ENCODE measurements around the gene TLCD2.
"Not testable (repeated sequence)": the region's sequence is repeated elsewhere in the genome, so short reads cannot be mapped to it uniquely, and the experiment has no call there.

TLCD2 gene

DNA sequence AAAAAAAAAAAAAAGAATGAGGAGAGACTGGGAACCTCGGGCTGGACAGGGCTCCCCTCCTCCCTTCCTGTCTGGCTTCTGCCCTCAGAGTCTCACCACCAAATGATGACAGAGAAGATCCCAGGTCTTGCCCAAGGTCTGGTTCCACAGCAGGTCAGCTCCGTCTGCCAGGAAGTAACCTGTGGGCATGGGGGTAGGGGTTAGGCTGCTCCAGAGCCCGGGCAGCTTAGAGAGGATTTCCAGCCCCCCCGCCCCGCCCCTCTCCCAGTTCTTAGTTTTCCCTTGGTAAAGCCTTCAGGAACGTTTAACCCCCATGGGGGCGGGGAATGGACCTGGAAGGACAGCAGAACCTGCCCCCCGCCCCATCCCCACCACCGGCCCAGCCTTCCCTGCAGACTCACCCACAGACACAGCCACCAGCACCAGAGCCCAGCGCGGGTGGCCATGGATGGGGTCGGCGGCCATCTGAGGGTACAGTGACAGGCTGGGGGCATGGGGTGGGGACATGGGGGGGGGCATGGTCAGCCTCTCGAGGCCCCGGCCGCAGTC is 700 bp downstream of the TLCD2 start:
- H4K20me1 ChIP-seq (ENCODE audit: insufficient read depth, low read length) = no peaks in the 10 kb centered on the region
- peaks cover 17% of the 10 kb centered on the region for H3K27me3 ChIP-seq (replicated peaks; ENCODE audit: insufficient read depth, low read length)
- H3K4me1 ChIP-seq (ENCODE audit: low read length) = no peaks in the 10 kb centered on the region
- no peaks in the 10 kb centered on the region for H3K36me3 ChIP-seq (replicated peaks; ENCODE audit: insufficient read depth, low read length)
- H3K9me2 ChIP-seq (replicated peaks; ENCODE audit: insufficient read depth, low read length) = no peaks in the 10 kb centered on the region
- DNase-seq = no peak
- no peaks in the 10 kb centered on the region for H3K79me2 ChIP-seq (ENCODE audit: low read length)
- no peak overlapping the region for H3K27ac ChIP-seq (ENCODE audit: low read length)
- no peak for TF ChIP-seq EZH2 (optimal IDR thresholded peaks at IDR 0.05; ENCODE audit: low read depth, low read length)
- TF ChIP-seq EZH2phosphoT487 (IDR thresholded peaks at IDR 0.05; ENCODE audit: low read length) = no peak
- TF ChIP-seq, protein P1, sequence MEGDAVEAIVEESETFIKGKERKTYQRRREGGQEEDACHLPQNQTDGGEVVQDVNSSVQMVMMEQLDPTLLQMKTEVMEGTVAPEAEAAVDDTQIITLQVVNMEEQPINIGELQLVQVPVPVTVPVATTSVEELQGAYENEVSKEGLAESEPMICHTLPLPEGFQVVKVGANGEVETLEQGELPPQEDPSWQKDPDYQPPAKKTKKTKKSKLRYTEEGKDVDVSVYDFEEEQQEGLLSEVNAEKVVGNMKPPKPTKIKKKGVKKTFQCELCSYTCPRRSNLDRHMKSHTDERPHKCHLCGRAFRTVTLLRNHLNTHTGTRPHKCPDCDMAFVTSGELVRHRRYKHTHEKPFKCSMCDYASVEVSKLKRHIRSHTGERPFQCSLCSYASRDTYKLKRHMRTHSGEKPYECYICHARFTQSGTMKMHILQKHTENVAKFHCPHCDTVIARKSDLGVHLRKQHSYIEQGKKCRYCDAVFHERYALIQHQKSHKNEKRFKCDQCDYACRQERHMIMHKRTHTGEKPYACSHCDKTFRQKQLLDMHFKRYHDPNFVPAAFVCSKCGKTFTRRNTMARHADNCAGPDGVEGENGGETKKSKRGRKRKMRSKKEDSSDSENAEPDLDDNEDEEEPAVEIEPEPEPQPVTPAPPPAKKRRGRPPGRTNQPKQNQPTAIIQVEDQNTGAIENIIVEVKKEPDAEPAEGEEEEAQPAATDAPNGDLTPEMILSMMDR (IDR thresholded peaks at IDR 0.05; ENCODE audit: low read length) = no peak
- H2AFZ ChIP-seq (ENCODE audit: low read length) = no peak overlapping the region
- no peak overlapping the region for H3K4me3 ChIP-seq (ENCODE audit: low read length)
- no peak overlapping the region for H3K4me2 ChIP-seq (ENCODE audit: low read depth, low read length)
- no peaks in the 10 kb centered on the region for H3F3A ChIP-seq (ENCODE audit: insufficient read depth, low read length)
- no peaks in the 10 kb centered on the region for H3K9me3 ChIP-seq (replicated peaks; ENCODE audit: insufficient read depth, low read length)
- H3K9ac ChIP-seq (ENCODE audit: low read length) = no peak overlapping the region

- not testable (repeated sequence) for H3K9me2 ChIP-seq (replicated peaks; ENCODE audit: insufficient read depth, low read length); DNase-seq; H3K9ac ChIP-seq (ENCODE audit: low read length); H4K20me1 ChIP-seq (ENCODE audit: insufficient read depth, low read length); H2AFZ ChIP-seq (ENCODE audit: low read length); H3K9me3 ChIP-seq (replicated peaks; ENCODE audit: insufficient read depth, low read length); H3K4me3 ChIP-seq (ENCODE audit: low read length); H3K79me2 ChIP-seq (ENCODE audit: low read length); H3K4me2 ChIP-seq (ENCODE audit: low read depth, low read length); H3F3A ChIP-seq (ENCODE audit: insufficient read depth, low read length); H3K36me3 ChIP-seq (replicated peaks; ENCODE audit: insufficient read depth, low read length); H3K4me1 ChIP-seq (ENCODE audit: low read length); H3K27ac ChIP-seq (ENCODE audit: low read length)
- peaks cover 17% of the 10 kb centered on the region for H3K27me3 ChIP-seq (replicated peaks; ENCODE audit: insufficient read depth, low read length)
These were observed 1.3 kb downstream of the TLCD2 start for GRCh38 chr17:1708791-1709346.

- H3K27me3 ChIP-seq (replicated peaks; ENCODE audit: insufficient read depth, low read length) = peaks cover 23% of the 10 kb centered on the region
- no peaks in the 10 kb centered on the region for H4K20me1 ChIP-seq (ENCODE audit: insufficient read depth, low read length)
- TF ChIP-seq EZH2phosphoT487 (IDR thresholded peaks at IDR 0.05; ENCODE audit: low read length) = no peak
- H3K27ac ChIP-seq (ENCODE audit: low read length) = no peak overlapping the region
- no peak overlapping the region for H2AFZ ChIP-seq (ENCODE audit: low read length)
- H3K4me1 ChIP-seq (ENCODE audit: low read length) = no peaks in the 10 kb centered on the region
- no peak overlapping the region for H3K4me2 ChIP-seq (ENCODE audit: low read depth, low read length)
- H3K9me3 ChIP-seq (replicated peaks; ENCODE audit: insufficient read depth, low read length) = no peaks in the 10 kb centered on the region
- 0 out of 2 replicates have a peak, but pooled peaks cover 2% of the 10 kb centered on the region for H3F3A ChIP-seq (ENCODE audit: insufficient read depth, low read length)
- no peaks in the 10 kb centered on the region for H3K79me2 ChIP-seq (ENCODE audit: low read length)
- no peak overlapping the region for H3K9ac ChIP-seq (ENCODE audit: low read length)
- no peaks in the 10 kb centered on the region for H3K9me2 ChIP-seq (replicated peaks; ENCODE audit: insufficient read depth, low read length)
- no peak overlapping the region for H3K4me3 ChIP-seq (ENCODE audit: low read length)
- DNase-seq = no peak
- no peaks in the 10 kb centered on the region for H3K36me3 ChIP-seq (replicated peaks; ENCODE audit: insufficient read depth, low read length)
These were observed 3.1 kb downstream of the TLCD2 start for GRCh38 chr17:1707107-1707506.

DNA sequence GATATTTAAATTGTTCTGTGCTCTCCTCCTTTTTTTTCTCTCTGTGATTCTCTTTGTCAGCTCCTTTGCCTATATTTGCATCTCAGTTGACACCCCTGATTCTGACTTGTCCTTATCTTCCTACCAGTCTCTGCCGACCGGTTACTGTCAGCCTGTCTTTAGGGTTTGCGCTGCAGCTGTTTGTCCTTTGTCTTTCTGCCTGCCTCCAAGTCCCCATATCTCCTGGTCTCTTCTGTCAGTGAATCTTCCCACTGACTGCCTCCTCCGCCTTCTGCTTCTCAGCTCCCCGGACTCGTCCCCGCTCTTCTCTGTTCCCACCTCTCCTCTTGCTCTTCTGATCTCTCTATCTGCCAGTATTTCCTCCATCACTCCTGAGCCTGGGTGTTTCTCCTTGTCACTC is 5.2 kb downstream of the TLCD2 start:
- peaks cover 23% of the 10 kb centered on the region for H3K27me3 ChIP-seq (replicated peaks; ENCODE audit: insufficient read depth, low read length)
- no peak overlapping the region for H3K4me3 ChIP-seq (ENCODE audit: low read length)
- no peaks in the 10 kb centered on the region for H3K9me2 ChIP-seq (replicated peaks; ENCODE audit: insufficient read depth, low read length)
- H3K79me2 ChIP-seq (ENCODE audit: low read length) = no peaks in the 10 kb centered on the region
- no peaks in the 10 kb centered on the region for H3K36me3 ChIP-seq (replicated peaks; ENCODE audit: insufficient read depth, low read length)
- no peak for DNase-seq
- no peaks in the 10 kb centered on the region for H4K20me1 ChIP-seq (ENCODE audit: insufficient read depth, low read length)
- H3K4me1 ChIP-seq (ENCODE audit: low read length) = no peaks in the 10 kb centered on the region
- no peak overlapping the region for H3K9ac ChIP-seq (ENCODE audit: low read length)
- no peak overlapping the region for H2AFZ ChIP-seq (ENCODE audit: low read length)
- no peak for TF ChIP-seq EZH2phosphoT487 (IDR thresholded peaks at IDR 0.05; ENCODE audit: low read length)
- TF ChIP-seq, protein P1 (IDR thresholded peaks at IDR 0.05; ENCODE audit: low read length) = no peak
- no peak for TF ChIP-seq EZH2 (optimal IDR thresholded peaks at IDR 0.05; ENCODE audit: low read depth, low read length)
- no peaks in the 10 kb centered on the region for H3K9me3 ChIP-seq (replicated peaks; ENCODE audit: insufficient read depth, low read length)
- 0 out of 2 replicates have a peak, but pooled peaks cover 2% of the 10 kb centered on the region for H3F3A ChIP-seq (ENCODE audit: insufficient read depth, low read length)
- H3K4me2 ChIP-seq (ENCODE audit: low read depth, low read length) = no peak overlapping the region
- no peak overlapping the region for H3K27ac ChIP-seq (ENCODE audit: low read length)

Data from MM.1S (cell line).